Mesendoderm (in vitro differentiated cells): ENCODE data around the gene UGT1A1.

Experiments used
- DNase-seq: peaks from one replicate; pipeline ENCODE4 v3.0.0; 2013
- H2AK5ac ChIP-seq: 2 replicates; pipeline ENCODE4 v1.6.1; 2013; ENCODE audit warnings: low read length, inconsistent platforms
- H2BK120ac ChIP-seq: 2 replicates; pipeline ENCODE4 v1.6.1; 2013; ENCODE audit warnings: low read depth, mild to moderate bottlenecking, low read length, moderate library complexity, mixed read lengths
- H2BK15ac ChIP-seq: replicated peaks from 2 replicates; pipeline ENCODE4 v1.6.1; 2013; ENCODE audit warnings: low read depth, mild to moderate bottlenecking, moderate library complexity
- H2BK5ac ChIP-seq: 2 replicates; pipeline ENCODE4 v1.6.1; 2013; ENCODE audit warnings: low read length, inconsistent platforms
- H3K18ac ChIP-seq: 2 replicates; pipeline ENCODE4 v1.6.1; 2013; ENCODE audit warnings: mild to moderate bottlenecking, low read length, mixed read lengths
- H3K23ac ChIP-seq: one replicate; pipeline ENCODE4 v1.6.1; 2013; ENCODE audit warnings: low read length
- H3K27ac ChIP-seq: 2 replicates; pipeline ENCODE4 v1.5.1; 2013; ENCODE audit warnings: low read depth, mild to moderate bottlenecking, inconsistent platforms, low read length, moderate library complexity
- H3K27me3 ChIP-seq: 2 replicates; pipeline ENCODE4 v1.6.1; 2013; ENCODE audit warnings: low read length, control low read depth, mild to moderate bottlenecking, inconsistent platforms; ENCODE audit not compliant: insufficient read depth, poor library complexity
- H3K36me3 ChIP-seq: 2 replicates; pipeline ENCODE4 v1.6.1; 2013; ENCODE audit warnings: low read length, inconsistent platforms; ENCODE audit not compliant: control insufficient read depth, insufficient read depth
- H3K4ac ChIP-seq: one replicate; pipeline ENCODE4 v1.6.1; 2013; ENCODE audit warnings: low read depth, mild to moderate bottlenecking, low read length, moderate library complexity
- H3K4me1 ChIP-seq: 2 replicates; pipeline ENCODE4 v1.6.1; 2013; ENCODE audit warnings: low read depth, low read length, inconsistent platforms; ENCODE audit not compliant: control insufficient read depth
- H3K4me2 ChIP-seq: 2 replicates; pipeline ENCODE4 v1.6.1; 2013; ENCODE audit warnings: low read length
- H3K4me3 ChIP-seq: 2 replicates; pipeline ENCODE4 v1.5.1; 2013; ENCODE audit warnings: mild to moderate bottlenecking, low read length
- H3K56ac ChIP-seq: one replicate; pipeline ENCODE4 v1.6.1; 2013; ENCODE audit warnings: low read length
- H3K79me1 ChIP-seq: 2 replicates; pipeline ENCODE4 v1.6.1; 2013; ENCODE audit warnings: low read length, inconsistent platforms
- H3K79me2 ChIP-seq: 2 replicates; pipeline ENCODE4 v1.6.1; 2013; ENCODE audit warnings: mild to moderate bottlenecking, low read length; ENCODE audit not compliant: control insufficient read depth, insufficient read depth
- H3K9ac ChIP-seq: 2 replicates; pipeline ENCODE4 v1.6.1; 2013; ENCODE audit warnings: low read length, inconsistent platforms
- H4K5ac ChIP-seq: one replicate; pipeline ENCODE4 v1.6.1; 2013; ENCODE audit warnings: low read length
- H4K8ac ChIP-seq: one replicate; pipeline ENCODE4 v1.6.1; 2013; ENCODE audit warnings: low read depth, mild to moderate bottlenecking, control low read depth, low read length, moderate library complexity
- WGBS: extraction: QIAGEN DNeasy Blood & Tissue Kit; methylation state at CpG from one replicate; pipeline ENCODE4 v1.1.7; 2013; ENCODE audit warnings: low lambda C conversion rate, missing lambda C conversion rate; ENCODE audit not compliant: insufficient coverage; ENCODE audit errors: extremely low coverage; 5-methylcytosine and 5-hydroxymethylcytosine counted together

Gene UGT1A1

GRCh38 chr2:233780771-233781170 is 20.7 kb downstream of the UGT1A1 start:
- no peak overlapping the region for H3K4me3 ChIP-seq
- no CpG with 5 or more reads among the region's 4 CpGs for WGBS
- no peaks in the 10 kb centered on the region for H3K27me3 ChIP-seq

GRCh38 chr2:233789554-233789953 is 29.5 kb downstream of the UGT1A1 start:
- no peak overlapping the region for H3K4me2 ChIP-seq
- H4K5ac ChIP-seq = no peak overlapping the region
- no peak overlapping the region for H2AK5ac ChIP-seq
- WGBS = no CpG with 5 or more reads among the region's 7 CpGs
- H2BK120ac ChIP-seq = no peak overlapping the region
- H2BK15ac ChIP-seq = no peak overlapping the region
- no peak overlapping the region for H3K4ac ChIP-seq
- H3K56ac ChIP-seq = no peak overlapping the region
- H4K8ac ChIP-seq = no peak overlapping the region
- DNase-seq = no peak
- no peaks in the 10 kb centered on the region for H3K36me3 ChIP-seq
- no peaks in the 10 kb centered on the region for H3K79me2 ChIP-seq
- no peak overlapping the region for H3K4me3 ChIP-seq
- H3K27me3 ChIP-seq = no peaks in the 10 kb centered on the region
- H3K23ac ChIP-seq = no peak overlapping the region
- H3K79me1 ChIP-seq = no peaks in the 10 kb centered on the region
- H3K27ac ChIP-seq = no peak overlapping the region
- no peak overlapping the region for H3K18ac ChIP-seq
- H3K9ac ChIP-seq = no peak overlapping the region
- no peak overlapping the region for H2BK5ac ChIP-seq
- no peaks in the 10 kb centered on the region for H3K4me1 ChIP-seq

More at GRCh38 chr2:233780771-233781170, 20.7 kb downstream of the UGT1A1 start:
- no peaks in the 10 kb centered on the region for H3K4me1 ChIP-seq
- no peaks in the 10 kb centered on the region for H3K79me1 ChIP-seq
- H3K36me3 ChIP-seq = no peaks in the 10 kb centered on the region
- H3K4ac ChIP-seq = no peak overlapping the region
- no peak overlapping the region for H2BK120ac ChIP-seq
- no peaks in the 10 kb centered on the region for H3K79me2 ChIP-seq
- H3K18ac ChIP-seq = no peak overlapping the region
- no peak overlapping the region for H4K8ac ChIP-seq
- no peak overlapping the region for H3K23ac ChIP-seq
- no peak overlapping the region for H2AK5ac ChIP-seq
- H4K5ac ChIP-seq = no peak overlapping the region
- H3K56ac ChIP-seq = no peak overlapping the region
- no peak overlapping the region for H2BK15ac ChIP-seq
- H2BK5ac ChIP-seq = no peak overlapping the region
- no peak overlapping the region for H3K9ac ChIP-seq
- DNase-seq = no peak
- H3K4me2 ChIP-seq = no peak overlapping the region
- H3K27ac ChIP-seq = no peak overlapping the region

GRCh38 chr2:233791151-233791882 is 31.2 kb downstream of the UGT1A1 start:
- no peak overlapping the region for H4K5ac ChIP-seq
- no peaks in the 10 kb centered on the region for H3K79me2 ChIP-seq
- H3K9ac ChIP-seq = no peak overlapping the region
- no peak for DNase-seq
- no peak overlapping the region for H3K4me3 ChIP-seq
- H3K79me1 ChIP-seq = no peaks in the 10 kb centered on the region
- H4K8ac ChIP-seq = no peak overlapping the region
- H3K56ac ChIP-seq = no peak overlapping the region
- no peaks in the 10 kb centered on the region for H3K4me1 ChIP-seq
- H2BK15ac ChIP-seq = no peak overlapping the region
- H2AK5ac ChIP-seq = no peak overlapping the region
- no peak overlapping the region for H2BK5ac ChIP-seq
- no peak overlapping the region for H3K18ac ChIP-seq
- H2BK120ac ChIP-seq = no peak overlapping the region
- H3K4ac ChIP-seq = no peak overlapping the region
- H3K27me3 ChIP-seq = no peaks in the 10 kb centered on the region
- no CpG with 5 or more reads among the region's 18 CpGs for WGBS
- no peak overlapping the region for H3K27ac ChIP-seq
- no peak overlapping the region for H3K23ac ChIP-seq
- H3K4me2 ChIP-seq = no peak overlapping the region
- H3K36me3 ChIP-seq = no peaks in the 10 kb centered on the region

GRCh38 chr2:233791883-233792329 is 31.8 kb downstream of the UGT1A1 start:
- Histone ChIP-seq H2BK120ac (no peak overlapping the region), H3K79me1 (no peaks in the 10 kb centered on the region), H3K18ac (no peak overlapping the region), H3K9ac (no peak overlapping the region), H4K8ac (no peak overlapping the region), H3K36me3 (no peaks in the 10 kb centered on the region), H3K79me2 (no peaks in the 10 kb centered on the region), H3K27me3 (no peaks in the 10 kb centered on the region), H3K4me2 (no peak overlapping the region), H3K4me3 (no peak overlapping the region), H3K27ac (no peak overlapping the region), H3K56ac (no peak overlapping the region), H4K5ac (no peak overlapping the region), H3K4ac (no peak overlapping the region), H2BK15ac (no peak overlapping the region), H3K23ac (no peak overlapping the region), H2BK5ac (no peak overlapping the region), H3K4me1 (no peaks in the 10 kb centered on the region), H2AK5ac (no peak overlapping the region)
- no CpG with 5 or more reads among the region's 9 CpGs for WGBS
- no peak for DNase-seq

GRCh38 chr2:233792720-233793119 is 32.6 kb downstream of the UGT1A1 start:
- Histone ChIP-seq H3K79me2 (no peaks in the 10 kb centered on the region), H3K4me3 (no peak overlapping the region), H3K4me1 (no peaks in the 10 kb centered on the region), H4K8ac (no peak overlapping the region), H3K27me3 (no peaks in the 10 kb centered on the region), H3K79me1 (no peaks in the 10 kb centered on the region), H2BK5ac (no peak overlapping the region), H3K56ac (no peak overlapping the region), H3K23ac (no peak overlapping the region), H3K36me3 (no peaks in the 10 kb centered on the region), H2BK120ac (no peak overlapping the region), H2AK5ac (no peak overlapping the region), H4K5ac (no peak overlapping the region), H3K18ac (no peak overlapping the region), H3K27ac (no peak overlapping the region), H3K4ac (no peak overlapping the region), H2BK15ac (no peak overlapping the region), H3K4me2 (no peak overlapping the region), H3K9ac (no peak overlapping the region)
- no CpG with 5 or more reads among the region's 7 CpGs for WGBS
- no peak for DNase-seq
